ENCODE measurements around the gene ARHGAP27.
"Not testable (repeated sequence)": the region's sequence is repeated elsewhere in the genome, so short reads cannot be mapped to it uniquely, and the experiment has no call there.

DNA sequence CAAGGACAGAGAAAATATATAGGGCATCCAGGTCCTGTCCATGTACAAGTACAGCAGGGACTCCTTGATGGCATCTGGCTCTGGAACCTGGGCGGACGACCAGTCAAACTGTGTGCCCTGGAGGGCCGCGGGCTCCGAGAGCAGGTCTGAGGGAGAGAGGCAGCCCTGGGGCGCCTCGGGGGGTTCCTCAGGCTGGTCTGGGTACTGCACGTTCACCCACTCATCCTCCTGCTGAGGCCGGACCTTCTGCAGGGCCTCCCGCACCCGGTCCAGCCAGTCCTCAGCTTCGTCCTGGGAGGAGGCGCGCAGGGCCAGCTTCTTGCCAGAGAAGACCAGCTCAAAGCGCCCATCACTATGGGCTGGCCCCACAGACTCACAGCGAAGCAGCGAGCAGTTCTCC, 21.1 kb upstream of the ARHGAP27 start:
- TF ChIP-seq, protein P1, sequence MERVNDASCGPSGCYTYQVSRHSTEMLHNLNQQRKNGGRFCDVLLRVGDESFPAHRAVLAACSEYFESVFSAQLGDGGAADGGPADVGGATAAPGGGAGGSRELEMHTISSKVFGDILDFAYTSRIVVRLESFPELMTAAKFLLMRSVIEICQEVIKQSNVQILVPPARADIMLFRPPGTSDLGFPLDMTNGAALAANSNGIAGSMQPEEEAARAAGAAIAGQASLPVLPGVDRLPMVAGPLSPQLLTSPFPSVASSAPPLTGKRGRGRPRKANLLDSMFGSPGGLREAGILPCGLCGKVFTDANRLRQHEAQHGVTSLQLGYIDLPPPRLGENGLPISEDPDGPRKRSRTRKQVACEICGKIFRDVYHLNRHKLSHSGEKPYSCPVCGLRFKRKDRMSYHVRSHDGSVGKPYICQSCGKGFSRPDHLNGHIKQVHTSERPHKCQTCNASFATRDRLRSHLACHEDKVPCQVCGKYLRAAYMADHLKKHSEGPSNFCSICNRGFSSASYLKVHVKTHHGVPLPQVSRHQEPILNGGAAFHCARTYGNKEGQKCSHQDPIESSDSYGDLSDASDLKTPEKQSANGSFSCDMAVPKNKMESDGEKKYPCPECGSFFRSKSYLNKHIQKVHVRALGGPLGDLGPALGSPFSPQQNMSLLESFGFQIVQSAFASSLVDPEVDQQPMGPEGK (CRISPR knock-in tag; IDR thresholded peaks at IDR 0.05), result not testable (repeated sequence)
- TF ChIP-seq BHLHE40 (IDR thresholded peaks at IDR 0.05; ENCODE audit: low read length); POLR2AphosphoS5 (IDR thresholded peaks at IDR 0.05; ENCODE audit: low read depth, low read length); FOSL1 (CRISPR knock-in tag; IDR thresholded peaks at IDR 0.05; ENCODE audit: borderline replicate concordance): not testable (repeated sequence)

Data from HepG2 (cell line).